Left ventricle myocardium inferior (tissue), 1 donor: ENCODE results near the gene RBCK1. TPM values are rescaled to one million over a fixed set of nuclear protein-coding genes. Genes with fewer than 3 reads are reported as not detected.

Source experiments
- DNase-seq: peaks from one replicate; pipeline ENCODE4 v3.0.0-alpha.2; 2020
- H3K27ac ChIP-seq: fragments of 200-600 bp; replicated peaks from 2 replicates; pipeline ENCODE4 v1.8.0; 2021
- H3K27me3 ChIP-seq: fragments of 200-600 bp; 2 replicates; pipeline ENCODE4 v1.8.0; 2021; ENCODE audit warnings: low read depth
- H3K36me3 ChIP-seq: fragments of 200-600 bp; 2 replicates; pipeline ENCODE4 v1.8.0; 2021
- H3K4me1 ChIP-seq: fragments of 200-600 bp; 2 replicates; pipeline ENCODE4 v1.8.0; 2021
- H3K4me3 ChIP-seq: fragments of 200-600 bp; 2 replicates; pipeline ENCODE4 v1.8.0; 2021; ENCODE audit warnings: mild to moderate bottlenecking, moderate library complexity
- H3K9me3 ChIP-seq: fragments of 200-600 bp; replicated peaks from 2 replicates; pipeline ENCODE4 v1.8.0; 2021
- intact Hi-C: fragments of 100-400 bp; cut with micrococcal nuclease; formaldehyde crosslinking; loops from one replicate; pipeline ENCODE4 v1.11.0; 2022
- total RNA-seq: library from RNA; stranded (reverse); fragmentation: NEBNext Ultra II Directional; extraction: Animal tissue kit (Norgen Biotek cat#: 25700); gene quantifications from one replicate; pipeline ENCODE4 v1.2.1, GENCODE V29; 2021
- TF ChIP-seq, protein P1 (sequence below): fragments of 200-600 bp; IDR thresholded peaks from 2 replicates; pipeline ENCODE4 v1.8.0; 2021; ENCODE audit warnings: antibody characterized with exemption, mild to moderate bottlenecking, borderline replicate concordance
- donor health status: DM: no; HTN: yes; CAD: no; lungs with severe emphysema.

RBCK1 gene
- total RNA-seq, 1 donor from 2014 or later, result 49.7 TPM

GRCh38 chr20:437787-438486, 29.8 kb downstream of the RBCK1 start:
- peak overlapping the region; percentile 31 for H3K27ac ChIP-seq
- no peak overlapping the region for H3K4me3 ChIP-seq
- TF ChIP-seq, protein P1, sequence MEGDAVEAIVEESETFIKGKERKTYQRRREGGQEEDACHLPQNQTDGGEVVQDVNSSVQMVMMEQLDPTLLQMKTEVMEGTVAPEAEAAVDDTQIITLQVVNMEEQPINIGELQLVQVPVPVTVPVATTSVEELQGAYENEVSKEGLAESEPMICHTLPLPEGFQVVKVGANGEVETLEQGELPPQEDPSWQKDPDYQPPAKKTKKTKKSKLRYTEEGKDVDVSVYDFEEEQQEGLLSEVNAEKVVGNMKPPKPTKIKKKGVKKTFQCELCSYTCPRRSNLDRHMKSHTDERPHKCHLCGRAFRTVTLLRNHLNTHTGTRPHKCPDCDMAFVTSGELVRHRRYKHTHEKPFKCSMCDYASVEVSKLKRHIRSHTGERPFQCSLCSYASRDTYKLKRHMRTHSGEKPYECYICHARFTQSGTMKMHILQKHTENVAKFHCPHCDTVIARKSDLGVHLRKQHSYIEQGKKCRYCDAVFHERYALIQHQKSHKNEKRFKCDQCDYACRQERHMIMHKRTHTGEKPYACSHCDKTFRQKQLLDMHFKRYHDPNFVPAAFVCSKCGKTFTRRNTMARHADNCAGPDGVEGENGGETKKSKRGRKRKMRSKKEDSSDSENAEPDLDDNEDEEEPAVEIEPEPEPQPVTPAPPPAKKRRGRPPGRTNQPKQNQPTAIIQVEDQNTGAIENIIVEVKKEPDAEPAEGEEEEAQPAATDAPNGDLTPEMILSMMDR, result no peak
- peaks cover 88% of the 10 kb centered on the region for H3K36me3 ChIP-seq
- H3K9me3 ChIP-seq, result no peaks in the 10 kb centered on the region
- no peak for DNase-seq
- no peaks in the 10 kb centered on the region for H3K27me3 ChIP-seq
- H3K4me1 ChIP-seq, result peaks cover 28% of the 10 kb centered on the region
- intact Hi-C loops, result no loop called here

DNA sequence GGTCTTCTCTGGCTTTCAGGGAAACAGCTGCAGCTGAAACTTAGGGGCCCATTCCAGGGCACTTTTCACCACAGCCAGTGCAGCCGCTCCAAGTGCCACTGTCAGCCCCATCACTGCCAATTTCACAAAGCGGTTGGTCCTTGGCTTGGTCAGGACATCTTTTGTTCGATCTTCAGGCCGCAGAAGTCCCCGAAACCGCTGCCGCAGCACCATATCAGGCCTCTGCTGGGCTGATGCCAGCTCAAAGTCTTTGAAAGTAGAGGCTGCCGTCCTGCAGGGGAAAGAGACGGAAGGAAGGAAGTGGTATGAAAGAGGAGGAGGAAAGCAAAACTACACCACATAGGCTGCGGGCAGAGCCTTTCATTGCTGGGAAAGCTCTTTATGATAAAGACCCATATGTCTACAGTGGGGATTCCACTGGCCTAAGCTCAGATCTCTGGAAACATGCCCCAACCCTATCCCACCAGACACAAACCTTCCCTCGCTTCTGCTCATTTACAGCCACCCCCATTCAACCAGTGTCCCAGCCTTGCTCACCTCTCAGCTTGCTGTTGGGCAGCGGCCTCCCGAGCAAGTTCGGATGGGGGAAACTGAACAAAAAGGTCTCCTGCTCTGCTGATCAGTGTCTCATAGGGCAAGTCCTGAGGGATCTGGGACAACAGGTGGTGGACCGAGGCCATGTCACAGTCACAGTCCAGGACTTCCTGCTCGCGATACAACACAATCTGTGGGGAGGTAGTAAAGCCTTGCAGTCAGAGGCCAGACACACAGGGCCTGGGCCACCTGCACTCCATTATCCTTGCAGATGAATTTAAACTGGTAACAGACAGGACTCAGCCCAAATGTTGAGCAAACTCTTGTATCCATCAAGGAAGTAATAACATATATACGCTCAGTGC, 30.7 kb downstream of the RBCK1 start:
- Histone ChIP-seq H3K27me3 (no peaks in the 10 kb centered on the region), H3K36me3 (peaks cover 96% of the 10 kb centered on the region), H3K4me3 (no peak overlapping the region), H3K27ac (peak overlapping the region; percentile 31), H3K4me1 (peaks cover 20% of the 10 kb centered on the region), H3K9me3 (no peaks in the 10 kb centered on the region)
- no peak for DNase-seq
- intact Hi-C loops, result no loop called here
- TF ChIP-seq, protein P1, result no peak

- intact Hi-C loops, result no loop called here
- no peak for DNase-seq
- TF ChIP-seq, protein P1, result no peak
- Histone ChIP-seq H3K9me3 (no peaks in the 10 kb centered on the region), H3K27me3 (no peaks in the 10 kb centered on the region), H3K36me3 (peaks cover 95% of the 10 kb centered on the region), H3K4me3 (no peak overlapping the region), H3K4me1 (peaks cover 33% of the 10 kb centered on the region), H3K27ac (no peak overlapping the region)
Measured at GRCh38 chr20:440148-440547, 32.0 kb downstream of the RBCK1 start.

DNA sequence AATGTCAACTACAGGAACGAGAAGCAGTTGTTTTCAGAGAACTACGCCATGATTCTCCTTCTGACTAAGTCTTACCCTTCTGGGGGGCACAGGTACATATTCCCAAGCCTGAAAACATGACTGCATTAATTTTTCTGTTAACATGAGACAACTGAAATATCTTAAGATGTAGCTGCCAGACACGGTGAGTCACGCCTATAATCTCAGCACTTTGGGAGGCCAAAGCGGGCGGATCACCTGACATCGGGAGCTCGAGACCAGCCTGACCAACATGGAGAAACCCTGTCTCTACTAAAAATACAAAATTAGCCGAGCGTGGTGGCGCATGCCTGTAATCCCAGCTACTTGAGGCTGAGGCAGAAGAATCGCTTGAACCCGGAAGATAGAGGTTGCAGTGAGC, 32.5 kb downstream of the RBCK1 start:
- peaks cover 38% of the 10 kb centered on the region for H3K4me1 ChIP-seq
- no peaks in the 10 kb centered on the region for H3K9me3 ChIP-seq
- no peak for DNase-seq
- TF ChIP-seq, protein P1, result no peak
- no peaks in the 10 kb centered on the region for H3K27me3 ChIP-seq
- peaks cover 90% of the 10 kb centered on the region for H3K36me3 ChIP-seq
- intact Hi-C loops, result no loop called here
- H3K4me3 ChIP-seq, result no peak overlapping the region
- no peak overlapping the region for H3K27ac ChIP-seq

DNA sequence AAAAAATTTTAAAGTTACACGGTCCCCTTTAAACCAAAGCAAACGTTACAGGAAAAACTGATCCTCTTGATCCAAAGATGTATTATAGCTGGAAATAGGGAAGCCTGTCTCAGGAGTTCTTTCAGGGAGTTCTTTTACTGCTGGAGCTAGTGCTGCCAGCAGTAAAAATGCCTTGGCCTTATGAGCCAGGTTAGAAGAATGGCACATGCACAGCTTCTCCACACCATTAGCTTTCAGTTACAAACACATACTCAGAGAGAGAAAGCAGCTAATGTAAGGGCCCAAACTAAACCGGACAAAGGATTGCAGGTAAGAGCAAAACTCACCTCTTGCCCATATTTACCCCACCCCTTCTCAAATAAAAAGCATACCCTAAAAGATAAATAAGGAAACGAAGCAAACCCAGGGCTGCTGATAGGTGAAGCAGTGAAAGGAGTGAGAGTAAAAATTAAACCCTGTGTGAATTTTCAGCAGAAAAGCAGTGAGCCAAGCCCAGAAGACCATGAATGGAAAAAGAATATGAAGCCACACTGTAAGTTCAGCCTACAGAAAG, 35.2 kb downstream of the RBCK1 start:
- peaks cover 82% of the 10 kb centered on the region for H3K36me3 ChIP-seq
- H3K27ac ChIP-seq, result no peak overlapping the region
- DNase-seq, result no peak
- TF ChIP-seq, protein P1, result no peak
- no peaks in the 10 kb centered on the region for H3K9me3 ChIP-seq
- H3K27me3 ChIP-seq, result no peaks in the 10 kb centered on the region
- no peak overlapping the region for H3K4me3 ChIP-seq
- intact Hi-C loops, result no loop called here
- H3K4me1 ChIP-seq, result peaks cover 39% of the 10 kb centered on the region
